Thyroid gland (tissue), 4 donors: Measurements from ENCODE around the gene SYNRG.
"Not testable (repeated sequence)": the region's sequence is repeated elsewhere in the genome, so short reads cannot be mapped to it uniquely, and the experiment has no call there.

Experiments
- CTCF ChIP-seq, 6 experiments: fragments of 200-600 bp in 3 of 6; fragments of 450-650 bp in 3 of 6; sonication (generic) in 3 of 6; IDR thresholded peaks; one replicate each; pipeline ENCODE4 v1.5.1; 2016 to 2019; ENCODE audit warnings: antibody characterized with exemption in 6 of 6, mild to moderate bottlenecking in 2 of 6, inconsistent platforms in 1 of 6, moderate library complexity in 1 of 6
- POLR2A ChIP-seq, 2 donors: fragments of 450-650 bp; IDR thresholded peaks; one replicate each; pipeline ENCODE4 v1.6.1; 2017; ENCODE audit warnings: antibody characterized with exemption in 2 of 2, mild to moderate bottlenecking in 2 of 2, moderate library complexity in 1 of 2

- TF ChIP-seq CTCF, POLR2A (IDR thresholded peaks at IDR 0.05): not testable (repeated sequence)
Measured at GRCh38 chr17:37511642-37512041, 97.6 kb downstream of the SYNRG start.
